Spleen (tissue), 7 donors: ENCODE measurements around the gene CLEC5A.

Experiments
- CTCF ChIP-seq, 11 experiments: fragments of 200-600 bp in 7 of 11; fragments of 450-650 bp in 4 of 11; sonication (generic) in 4 of 11; IDR thresholded peaks in 8 of 11; conservative IDR thresholded peaks in 3 of 11; 1 replicate in 7 of 11; 2 replicates in 4 of 11; pipeline versions ENCODE4 v1.4.0 to v1.8.0; 2016 to 2021; ENCODE audit warnings: antibody characterized with exemption in 11 of 11, inconsistent platforms in 4 of 11, mild to moderate bottlenecking in 1 of 11
- POLR2A ChIP-seq, 3 donors: fragments of 450-650 bp; IDR thresholded peaks; one replicate each; pipeline ENCODE4 v1.5.1; 2017; ENCODE audit warnings: antibody characterized with exemption in 3 of 3, mild to moderate bottlenecking in 1 of 3
- donor health status: DM: no; HTN: no; CAD: no; lungs with moderate emphysema.
- donor health status: DM: no; HTN: no; CAD: no.
- donor health status: DM: no; HTN: no; CAD: no.

GRCh38 chr7:141986923-141987322, 40.1 kb upstream of the CLEC5A start:
- no peak for TF ChIP-seq POLR2A (IDR thresholded peaks at IDR 0.05)
- TF ChIP-seq CTCF (IDR thresholded peaks at IDR 0.05 in 8 of 11, conservative IDR thresholded peaks at IDR 0.05 in 3 of 11), result no peak
